K562 (cell line): ENCODE results near the gene DBNDD2. TPM values are rescaled to one million over a fixed set of nuclear protein-coding genes. Genes with fewer than 3 reads are reported as not detected.
A peak's percentile ranks its signal among the peaks of the same experiment; 100 is the strongest.

Source experiments
- GABPB1 ChIP-seq: sonication (generic); formaldehyde crosslinking; IDR thresholded peaks from 2 replicates; pipeline ENCODE4 v1.8.0; 2022; ENCODE audit warnings: mild to moderate bottlenecking, missing genetic modification reagents
- KHSRP ChIP-seq: fragments of 450-650 bp; IDR thresholded peaks from 2 replicates; pipeline ENCODE4 v1.6.1; 2017
- NONO ChIP-seq, 2 experiments: fragments of 200-400 bp in 1 of 2; fragments of 450-650 bp in 1 of 2; formaldehyde crosslinking in 1 of 2; IDR thresholded peaks; 2 replicates each; pipeline ENCODE4 v1.6.1; 2017; ENCODE audit warnings: low read depth in 2 of 2, mild to moderate bottlenecking in 2 of 2, moderate library complexity in 2 of 2, low read length in 1 of 2
- SNRNP70 ChIP-seq: fragments of 200-400 bp; formaldehyde crosslinking; optimal IDR thresholded peaks from 2 replicates; pipeline ENCODE3; 2017; ENCODE audit warnings: low read depth, low read length
- ZNF134 ChIP-seq: fragments of 250-450 bp; sonication (Bioruptor Pico); conservative IDR thresholded peaks from 2 replicates; pipeline ENCODE4 v1.4.0; 2020
- ZNF584 ChIP-seq: fragments of 200-800 bp; sonication (Bioruptor generic); IDR thresholded peaks from 2 replicates; pipeline ENCODE4 v1.6.1; 2016; ENCODE audit warnings: low read depth, mild to moderate bottlenecking, missing genetic modification characterization, missing compliant biosample characterization
- ZNF699 ChIP-seq: fragments of 250-450 bp; sonication (Bioruptor Pico); IDR thresholded peaks from 2 replicates; pipeline ENCODE4 v1.8.0; 2021; ENCODE audit warnings: mild to moderate bottlenecking, moderate library complexity; ENCODE audit not compliant: insufficient replicate concordance
- polyA plus RNA-seq, 8 experiments: library from polyadenylated mRNA; depleted of rRNA in 4 of 8; stranded (reverse) in 5 of 8; unstranded in 3 of 8; fragments of >200 nt; fragmentation: Nextera tagmentation in 2 of 8; fragmentation: Illumina TruSeq in 1 of 8; extraction: Ambion mirVana in 2 of 8; extraction: Trizol in 1 of 8; gene quantifications; 2 replicates each; pipeline versions ENCODE4 v1.2.1 to v1.2.3, GENCODE V29; 2011 to 2014; ENCODE audit warnings: inconsistent platforms in 1 of 8, missing spikeins in 1 of 8
- total RNA-seq, 7 experiments: library from RNA; depleted of rRNA in 6 of 7; stranded (reverse); fragments of >200 nt in 6 of 7; fragmentation: Illumina TruSeq in 2 of 7; extraction: Trizol in 2 of 7; gene quantifications; 2 replicates each; pipeline versions ENCODE4 v1.2.1 to v1.2.3, GENCODE V29; 2011 to 2021; ENCODE audit warnings: low replicate concordance in 1 of 7
- TF ChIP-seq, protein P1 (sequence below), 2 experiments: IDR thresholded peaks; 2 replicates each; pipeline ENCODE4 v1.6.1; 2011; ENCODE audit warnings: borderline replicate concordance in 1 of 2, control low read depth in 1 of 2, low read depth in 1 of 2, low read length in 1 of 2, mild to moderate bottlenecking in 1 of 2, mixed read lengths in 1 of 2, moderate library complexity in 1 of 2; ENCODE audit not compliant: insufficient read depth in 1 of 2, insufficient read length in 1 of 2, poor library complexity in 1 of 2, severe bottlenecking in 1 of 2; ENCODE audit errors: extremely low read depth in 1 of 2
- TF ChIP-seq, protein P2 (sequence below): sonication (generic); formaldehyde crosslinking; IDR thresholded peaks from 2 replicates; pipeline ENCODE4 v1.8.0; 2022; ENCODE audit warnings: mild to moderate bottlenecking, missing genetic modification reagents

Gene DBNDD2
- total and polyA plus RNA-seq, 9 of the 15 experiments (the other 6 are each of a cell fraction or from before 2014, with no cell fraction given), result 12.8 to 64.0 (median 35.8) TPM

DNA sequence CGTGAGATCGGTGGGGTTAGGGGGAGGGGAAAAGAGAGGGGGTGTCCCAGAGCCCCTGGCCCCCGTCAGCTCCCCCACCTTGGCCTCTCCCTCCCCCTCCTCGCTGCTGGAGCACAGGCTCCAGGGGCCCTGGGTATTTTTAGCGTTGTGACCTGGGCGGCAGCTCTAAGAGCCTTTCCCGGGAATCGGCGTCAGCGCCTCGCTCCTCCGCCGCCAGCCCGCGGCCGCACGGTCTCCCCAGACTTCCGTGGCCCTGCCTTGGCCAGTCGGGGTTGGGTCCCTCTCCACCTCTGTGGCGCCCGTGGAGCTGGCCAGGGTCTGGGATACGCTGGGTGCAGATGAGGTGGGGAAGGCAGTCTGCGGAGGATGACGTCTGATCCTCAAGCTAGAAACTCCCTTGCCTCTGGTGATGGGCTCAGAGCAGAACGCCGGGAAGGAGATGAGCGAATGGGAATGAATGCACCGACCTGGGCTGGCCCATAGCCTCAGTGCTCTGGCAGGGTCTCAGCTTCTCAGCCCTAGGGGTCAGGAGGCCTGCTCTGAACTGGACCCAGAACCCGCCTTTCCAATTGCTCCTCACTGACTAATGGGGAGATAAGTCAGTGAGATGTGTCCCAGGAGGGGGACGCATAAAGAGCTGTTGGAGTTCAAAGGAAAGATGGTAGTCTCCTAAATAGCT lies 883 bp upstream of the DBNDD2 start (continued):
- TF ChIP-seq ZNF699 (CRISPR knock-in tag), result no peak
- TF ChIP-seq KHSRP, result no peak
- TF ChIP-seq, protein P1, sequence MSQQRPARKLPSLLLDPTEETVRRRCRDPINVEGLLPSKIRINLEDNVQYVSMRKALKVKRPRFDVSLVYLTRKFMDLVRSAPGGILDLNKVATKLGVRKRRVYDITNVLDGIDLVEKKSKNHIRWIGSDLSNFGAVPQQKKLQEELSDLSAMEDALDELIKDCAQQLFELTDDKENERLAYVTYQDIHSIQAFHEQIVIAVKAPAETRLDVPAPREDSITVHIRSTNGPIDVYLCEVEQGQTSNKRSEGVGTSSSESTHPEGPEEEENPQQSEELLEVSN (IDR thresholded peaks at IDR 0.05; ENCODE audit: borderline replicate concordance in 1 of 2, extremely low read depth in 1 of 2, insufficient read depth in 1 of 2, insufficient read length in 1 of 2, low read depth in 1 of 2, low read length in 1 of 2, poor library complexity in 1 of 2, severe bottlenecking in 1 of 2), result no peak
- TF ChIP-seq, protein P2, sequence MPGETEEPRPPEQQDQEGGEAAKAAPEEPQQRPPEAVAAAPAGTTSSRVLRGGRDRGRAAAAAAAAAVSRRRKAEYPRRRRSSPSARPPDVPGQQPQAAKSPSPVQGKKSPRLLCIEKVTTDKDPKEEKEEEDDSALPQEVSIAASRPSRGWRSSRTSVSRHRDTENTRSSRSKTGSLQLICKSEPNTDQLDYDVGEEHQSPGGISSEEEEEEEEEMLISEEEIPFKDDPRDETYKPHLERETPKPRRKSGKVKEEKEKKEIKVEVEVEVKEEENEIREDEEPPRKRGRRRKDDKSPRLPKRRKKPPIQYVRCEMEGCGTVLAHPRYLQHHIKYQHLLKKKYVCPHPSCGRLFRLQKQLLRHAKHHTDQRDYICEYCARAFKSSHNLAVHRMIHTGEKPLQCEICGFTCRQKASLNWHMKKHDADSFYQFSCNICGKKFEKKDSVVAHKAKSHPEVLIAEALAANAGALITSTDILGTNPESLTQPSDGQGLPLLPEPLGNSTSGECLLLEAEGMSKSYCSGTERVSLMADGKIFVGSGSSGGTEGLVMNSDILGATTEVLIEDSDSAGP, result no peak
- 0 out of 2 replicates have a peak, but pooled peaks have one; percentile 21 for TF ChIP-seq GABPB1 (CRISPR knock-in tag)
- TF ChIP-seq ZNF134, result no peak
- no peak for TF ChIP-seq NONO (IDR thresholded peaks at IDR 0.05; ENCODE audit: low read depth in 2 of 2, low read length in 1 of 2)
- TF ChIP-seq ZNF584 (CRISPR knock-in tag), result no peak
- no peak for TF ChIP-seq SNRNP70
